ENCODE results near the gene ENGASE.

- TF ChIP-seq CTCF (conservative IDR thresholded peaks at IDR 0.05; ENCODE audit: low read depth, low read length) (no peak), RFX5 (IDR thresholded peaks at IDR 0.05; ENCODE audit: low read depth, low read length) (no peak), SMC3 (IDR thresholded peaks at IDR 0.05; ENCODE audit: low read depth, low read length) (no peak), POLR2A (IDR thresholded peaks at IDR 0.05; ENCODE audit: low read depth, low read length) (no peak)
Measured at GRCh38 chr17:79124513-79125209, 50.0 kb downstream of the ENGASE start.
